Suprapubic skin (tissue), 3 donors: ENCODE measurements around the gene RCN1.

ENCODE experiments used
- CTCF ChIP-seq, 2 donors: fragments of 200-600 bp in 1 of 2; fragments of 450-650 bp in 1 of 2; sonication (generic) in 1 of 2; IDR thresholded peaks; one replicate each; pipeline ENCODE4 v1.5.1; 2016 to 2019; ENCODE audit warnings: antibody characterized with exemption in 2 of 2, mild to moderate bottlenecking in 1 of 2, moderate library complexity in 1 of 2
- EP300 ChIP-seq: sonication (generic); formaldehyde crosslinking; IDR thresholded peaks from one replicate; pipeline ENCODE4 v1.6.1; 2017; ENCODE audit warnings: antibody characterized with exemption

GRCh38 chr11:32131321-32131720 lies 40.4 kb downstream of the RCN1 start:
- TF ChIP-seq EP300: no peak
- TF ChIP-seq CTCF (IDR thresholded peaks at IDR 0.05): no peak
